NAMALWA (cell line): ENCODE results near the gene TOP2B.

ENCODE experiments used
- DNase-seq: peaks from one replicate; pipeline ENCODE4 v3.0.0-alpha.2; 2015; ENCODE audit warnings: low spot score

The TOP2B gene, protein sequence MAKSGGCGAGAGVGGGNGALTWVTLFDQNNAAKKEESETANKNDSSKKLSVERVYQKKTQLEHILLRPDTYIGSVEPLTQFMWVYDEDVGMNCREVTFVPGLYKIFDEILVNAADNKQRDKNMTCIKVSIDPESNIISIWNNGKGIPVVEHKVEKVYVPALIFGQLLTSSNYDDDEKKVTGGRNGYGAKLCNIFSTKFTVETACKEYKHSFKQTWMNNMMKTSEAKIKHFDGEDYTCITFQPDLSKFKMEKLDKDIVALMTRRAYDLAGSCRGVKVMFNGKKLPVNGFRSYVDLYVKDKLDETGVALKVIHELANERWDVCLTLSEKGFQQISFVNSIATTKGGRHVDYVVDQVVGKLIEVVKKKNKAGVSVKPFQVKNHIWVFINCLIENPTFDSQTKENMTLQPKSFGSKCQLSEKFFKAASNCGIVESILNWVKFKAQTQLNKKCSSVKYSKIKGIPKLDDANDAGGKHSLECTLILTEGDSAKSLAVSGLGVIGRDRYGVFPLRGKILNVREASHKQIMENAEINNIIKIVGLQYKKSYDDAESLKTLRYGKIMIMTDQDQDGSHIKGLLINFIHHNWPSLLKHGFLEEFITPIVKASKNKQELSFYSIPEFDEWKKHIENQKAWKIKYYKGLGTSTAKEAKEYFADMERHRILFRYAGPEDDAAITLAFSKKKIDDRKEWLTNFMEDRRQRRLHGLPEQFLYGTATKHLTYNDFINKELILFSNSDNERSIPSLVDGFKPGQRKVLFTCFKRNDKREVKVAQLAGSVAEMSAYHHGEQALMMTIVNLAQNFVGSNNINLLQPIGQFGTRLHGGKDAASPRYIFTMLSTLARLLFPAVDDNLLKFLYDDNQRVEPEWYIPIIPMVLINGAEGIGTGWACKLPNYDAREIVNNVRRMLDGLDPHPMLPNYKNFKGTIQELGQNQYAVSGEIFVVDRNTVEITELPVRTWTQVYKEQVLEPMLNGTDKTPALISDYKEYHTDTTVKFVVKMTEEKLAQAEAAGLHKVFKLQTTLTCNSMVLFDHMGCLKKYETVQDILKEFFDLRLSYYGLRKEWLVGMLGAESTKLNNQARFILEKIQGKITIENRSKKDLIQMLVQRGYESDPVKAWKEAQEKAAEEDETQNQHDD (N-terminal part only)

DNA sequence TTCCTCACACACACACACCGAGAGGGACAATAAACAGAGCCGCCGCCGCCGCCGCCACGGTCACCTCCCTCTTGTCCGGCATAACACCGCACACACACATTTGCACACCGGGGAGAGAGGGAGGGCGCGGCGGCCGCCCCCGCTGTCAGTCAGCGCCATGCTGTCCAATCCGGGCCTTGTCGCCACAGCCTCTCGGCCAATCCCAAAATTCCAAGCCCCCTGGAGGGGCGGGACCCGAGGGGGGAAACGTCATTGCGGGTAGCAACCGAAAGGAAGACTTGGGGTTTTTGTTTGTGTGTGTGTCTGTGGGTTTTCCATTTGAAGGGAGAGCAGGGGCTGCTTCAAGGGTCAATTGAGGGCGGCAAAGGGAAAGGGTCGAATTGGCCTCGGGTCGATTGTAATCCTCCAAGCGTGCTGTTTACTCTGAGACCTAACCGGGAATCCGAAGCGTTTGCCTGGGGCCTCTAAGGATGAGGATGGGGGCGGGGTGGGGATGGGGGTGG lies at the start of gene TOP2B:
Gene TOP2B, minus strand, starts transcription at position 96 of the 503 bp plus-strand sequence. CDS start 610 bp downstream, outside the sequence.
- peak; percentile 99 for DNase-seq

DNA sequence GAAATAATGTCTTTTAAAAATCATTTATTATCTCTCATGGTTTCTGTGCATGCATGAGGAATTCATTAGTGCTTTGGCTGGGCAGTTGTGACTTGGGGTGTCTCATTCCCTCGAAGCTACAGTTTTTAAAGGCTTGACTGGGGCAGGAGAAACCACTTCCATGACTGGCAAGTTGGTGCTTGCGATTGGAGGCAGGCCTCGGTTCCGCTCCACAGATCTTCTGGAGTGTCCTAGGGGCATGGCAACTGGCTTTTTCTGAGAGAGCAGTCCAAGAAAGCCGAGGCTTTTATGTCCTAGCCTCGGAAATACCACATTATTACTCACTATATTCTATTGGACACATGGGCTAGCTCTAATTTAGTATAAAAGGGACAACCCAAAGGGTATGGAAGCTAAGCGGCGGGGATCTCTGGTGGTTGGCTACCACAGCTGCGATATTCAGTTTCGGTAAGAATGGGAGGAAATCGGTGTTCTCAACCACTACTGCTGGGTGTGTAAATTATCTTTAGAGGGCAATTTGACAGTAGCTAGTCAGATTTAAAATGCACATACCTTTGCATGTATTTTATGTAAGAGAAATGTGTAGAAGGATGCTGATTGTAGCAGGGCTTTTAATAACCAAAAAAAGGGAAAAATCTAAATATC lies 48.8 kb upstream of the TOP2B start:
- DNase-seq = no peak

DNA sequence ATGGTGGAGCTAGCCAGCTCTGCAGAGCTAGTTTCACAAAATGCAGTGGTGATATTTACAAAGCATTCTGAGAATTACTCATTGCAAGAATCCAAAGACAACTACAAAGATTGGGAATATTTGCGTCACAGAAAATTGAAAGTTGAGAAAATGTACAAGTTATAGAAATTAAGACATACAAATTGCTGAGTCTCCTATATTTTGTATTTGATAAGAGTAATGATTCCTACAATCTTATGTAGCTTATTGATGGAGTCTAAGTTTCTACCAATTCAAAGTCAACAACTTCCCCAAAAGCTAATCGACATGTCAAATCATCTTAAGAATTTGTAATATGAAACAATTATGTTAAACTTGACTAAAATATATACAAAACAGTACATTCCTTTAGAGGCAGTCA lies 46.4 kb upstream of the TOP2B start:
- no peak for DNase-seq

DNA sequence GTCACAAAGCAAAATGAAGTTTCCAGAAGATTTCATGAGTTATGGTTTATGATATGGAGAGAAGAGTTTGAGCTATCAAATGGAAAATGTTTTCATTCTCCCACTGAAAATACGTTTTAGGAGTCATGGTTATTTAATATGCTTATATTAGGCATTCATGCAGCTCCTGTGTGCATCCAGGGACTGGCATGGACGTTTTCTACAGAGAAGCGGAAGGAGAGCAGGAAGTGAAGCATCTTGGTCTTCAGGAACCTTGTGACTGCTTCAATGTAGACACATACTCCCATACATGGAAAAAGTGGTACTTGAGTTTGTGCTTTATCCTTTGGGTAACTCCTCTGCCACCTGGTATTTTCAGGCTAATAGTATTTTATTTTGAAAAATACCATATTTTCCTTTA lies 43.3 kb upstream of the TOP2B start:
- DNase-seq = no peak

DNA sequence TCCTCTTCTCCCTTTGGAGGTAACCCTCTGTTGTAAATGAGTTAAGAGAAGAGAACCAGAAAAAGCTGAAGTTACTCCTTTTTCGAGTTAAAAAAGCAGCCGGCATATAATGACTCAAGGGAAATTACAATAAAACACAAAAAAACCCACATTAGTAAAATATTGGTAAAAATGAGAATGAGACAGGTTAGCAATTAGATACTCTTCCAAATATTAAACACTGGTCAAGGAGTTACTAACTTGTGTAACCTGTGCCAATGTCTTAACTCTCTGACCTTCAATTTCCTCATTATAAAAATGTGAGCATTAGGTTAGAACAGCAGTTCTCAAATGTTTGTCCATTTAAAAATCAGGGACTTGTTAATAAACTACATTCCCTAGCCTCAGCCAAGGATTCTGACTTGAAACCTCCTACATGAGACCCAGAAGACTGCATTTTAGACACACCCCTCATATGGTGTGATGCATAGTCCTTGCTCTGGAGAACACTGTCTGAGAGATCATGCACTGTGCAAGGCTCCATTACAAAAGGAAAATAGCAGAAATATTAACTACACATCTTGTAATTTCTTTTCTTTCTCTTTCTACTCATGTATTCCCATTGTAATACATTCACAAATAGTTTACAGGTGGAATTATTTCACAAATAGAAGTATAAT lies 42.7 kb upstream of the TOP2B start:
- no peak for DNase-seq

DNA sequence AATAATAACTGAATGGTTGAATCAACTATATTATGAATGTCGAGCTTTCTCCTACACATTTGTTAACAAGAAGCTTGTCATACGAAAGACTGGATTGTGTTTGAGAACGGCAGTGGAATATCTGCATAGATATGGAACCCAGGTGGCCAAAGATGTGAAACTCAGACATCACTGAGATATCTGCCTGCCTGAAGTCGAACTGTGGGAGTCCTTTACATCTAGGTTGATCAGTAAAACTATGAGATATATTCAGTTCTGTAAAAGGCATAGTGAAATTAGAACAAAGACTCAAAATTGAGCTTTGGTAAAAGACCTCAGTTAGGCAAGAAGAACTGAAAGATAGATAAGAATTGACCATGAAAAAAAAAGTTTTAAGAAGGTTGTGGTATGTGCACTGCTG lies 41.5 kb upstream of the TOP2B start:
- no peak for DNase-seq

DNA sequence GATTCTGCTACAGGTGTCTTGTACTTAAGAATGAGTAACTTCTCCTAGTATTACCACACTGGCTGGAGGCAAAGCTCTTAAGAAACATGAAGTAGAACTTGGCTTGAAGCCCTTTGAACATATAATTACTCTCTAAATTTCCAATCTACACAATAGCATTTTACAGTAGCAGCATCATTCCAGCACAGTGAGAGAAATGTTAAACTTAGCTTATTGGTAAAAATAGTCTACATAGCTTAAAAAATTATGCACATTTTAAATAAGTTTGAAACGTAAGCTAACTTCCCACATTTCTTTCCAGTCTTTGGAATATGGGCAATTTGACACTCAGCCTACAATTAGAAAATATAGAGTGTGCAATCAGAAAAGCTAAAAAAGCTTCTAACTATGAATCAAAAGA lies 32.8 kb upstream of the TOP2B start:
- no peak for DNase-seq

DNA sequence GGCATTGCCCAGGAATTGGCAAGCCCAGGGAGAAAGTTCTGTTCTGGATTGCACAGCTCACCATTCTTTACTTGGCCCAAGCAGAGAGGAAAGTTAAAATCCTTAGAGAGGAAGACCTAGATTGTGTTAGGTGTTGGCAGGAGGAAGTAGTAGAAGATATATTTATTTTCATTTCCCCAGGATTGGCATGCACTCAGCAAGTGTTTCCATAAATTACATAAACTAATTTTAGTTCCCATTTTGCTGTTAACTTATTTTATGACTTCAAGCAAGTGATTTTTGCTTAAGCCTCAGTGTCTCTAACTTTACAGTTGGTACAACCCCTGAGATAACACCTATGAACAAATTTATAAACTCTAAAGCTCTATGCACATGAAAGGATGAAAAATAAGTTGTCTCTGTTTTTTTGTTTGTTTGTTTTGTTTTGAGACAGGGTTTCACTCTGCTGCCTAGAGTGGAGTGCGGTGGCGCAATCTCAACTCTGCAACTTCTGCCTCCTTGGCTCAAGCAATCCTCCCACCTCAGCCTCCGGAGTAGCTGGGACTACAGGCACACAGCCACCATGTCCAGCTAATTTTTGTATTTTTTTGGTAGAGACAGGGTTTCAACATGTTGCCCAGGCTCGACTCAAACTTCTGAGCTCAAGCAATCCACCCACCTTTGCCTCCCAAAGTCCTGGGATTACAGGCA lies 31.2 kb upstream of the TOP2B start:
- no peak for DNase-seq

DNA sequence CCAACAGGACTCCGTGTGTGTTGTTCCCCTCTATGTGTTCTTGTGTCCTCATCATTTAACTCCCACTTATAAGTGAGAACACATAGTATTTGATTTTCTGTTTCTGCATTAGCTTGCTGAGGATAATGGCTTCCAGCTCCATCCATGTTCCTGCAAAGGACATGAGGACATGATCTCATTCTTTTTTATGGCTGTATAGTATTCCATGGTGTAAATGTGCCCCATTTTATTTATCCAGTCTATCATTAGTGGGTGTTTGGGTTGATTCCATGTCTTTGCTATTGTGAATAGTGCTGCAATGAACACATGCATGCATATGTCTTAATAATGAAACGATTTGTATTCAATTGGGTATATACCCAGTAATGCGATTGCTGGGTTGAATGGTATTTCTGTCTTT lies 28.5 kb upstream of the TOP2B start:
- no peak for DNase-seq

DNA sequence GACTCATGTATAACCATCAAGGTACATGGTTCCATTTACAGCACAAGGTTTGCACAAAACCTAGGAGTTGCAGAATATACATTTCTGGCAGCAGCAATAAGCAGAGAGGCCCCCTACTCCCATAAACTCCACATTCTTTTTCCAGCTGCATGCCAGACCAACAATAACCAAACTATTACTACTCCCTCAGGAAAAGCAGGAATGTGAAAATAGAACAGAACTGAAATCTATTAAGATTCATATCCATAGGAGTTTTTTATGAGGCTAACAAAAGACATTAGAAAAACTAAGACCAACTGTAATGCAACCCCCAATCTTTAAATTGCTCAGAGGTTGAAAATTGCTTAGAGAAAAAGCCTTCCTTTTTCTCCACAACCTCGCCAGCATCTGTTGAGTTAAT lies 27.6 kb upstream of the TOP2B start:
- DNase-seq = no peak

DNA sequence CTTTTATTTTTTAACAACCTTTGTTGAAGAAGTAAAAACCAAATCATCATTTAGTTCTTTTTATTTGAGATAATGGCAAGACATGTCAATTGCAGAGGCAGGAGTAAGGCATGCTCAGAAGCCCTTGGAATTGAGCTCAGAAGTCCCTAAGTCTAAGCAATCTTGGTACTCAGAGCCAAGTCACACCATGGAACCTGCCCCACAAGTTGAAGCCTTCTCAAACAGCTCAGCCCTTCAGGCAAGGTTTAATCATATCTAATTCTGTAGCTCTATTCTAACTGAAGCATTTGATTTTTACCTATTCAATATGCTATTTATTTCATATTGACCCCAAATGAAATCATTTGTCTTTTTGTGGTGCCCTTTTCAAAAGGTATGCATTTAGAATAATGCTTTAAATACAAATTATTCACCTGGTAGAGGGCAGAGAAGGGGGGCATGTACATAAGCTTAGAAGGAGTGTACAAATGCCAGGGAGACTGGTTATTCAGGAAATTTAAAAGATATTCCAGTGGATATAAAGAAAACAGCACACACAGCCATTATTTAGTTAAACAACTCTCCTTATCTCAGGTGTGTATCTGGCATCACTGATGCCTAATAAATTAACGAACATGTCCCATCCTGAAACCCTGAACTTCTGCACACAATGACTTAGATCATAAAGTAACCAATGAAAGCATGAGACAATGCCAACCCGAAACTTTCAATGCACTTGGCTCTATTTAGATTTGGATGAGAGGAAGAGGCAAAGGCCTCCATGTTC lies 26.2 kb upstream of the TOP2B start:
- DNase-seq = no peak

DNA sequence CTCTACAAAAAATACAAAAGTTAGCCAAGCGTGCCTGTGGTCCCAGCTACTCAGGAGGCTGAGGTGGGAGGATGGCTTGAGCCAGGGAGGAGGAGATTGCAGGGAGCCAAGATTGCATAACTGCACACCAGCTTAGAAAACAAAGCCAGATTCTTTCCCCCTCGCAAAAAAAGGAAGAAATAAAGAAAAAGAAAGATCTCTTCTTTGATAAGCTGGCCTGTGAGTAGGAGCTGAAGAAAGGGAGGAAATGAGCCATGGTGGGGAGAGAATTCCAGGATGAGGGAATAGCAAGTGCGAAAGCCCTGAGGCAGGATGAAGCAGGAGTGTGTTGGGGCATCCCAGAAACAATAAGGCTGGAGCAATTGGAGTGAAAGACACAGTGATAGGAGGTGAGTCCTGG lies 24.5 kb upstream of the TOP2B start:
- no peak for DNase-seq

DNA sequence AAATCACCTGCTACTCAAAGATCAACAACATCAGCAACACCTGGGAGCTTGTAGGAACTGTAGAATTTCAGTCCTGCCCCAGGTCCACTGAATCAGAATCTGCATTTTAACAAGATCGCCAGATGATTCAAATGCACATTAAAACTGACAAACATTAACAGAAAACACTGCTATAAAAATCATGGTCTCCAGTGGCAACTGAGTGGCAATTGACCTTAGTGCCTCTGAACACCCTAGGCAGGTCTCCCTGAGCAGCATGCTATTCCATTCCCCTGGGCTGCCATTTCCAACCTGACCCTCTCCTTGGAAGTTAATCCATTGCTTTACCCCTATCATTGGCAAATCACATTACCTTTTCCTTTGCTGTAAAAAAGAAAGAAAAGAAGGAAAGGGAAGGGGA lies 23.0 kb upstream of the TOP2B start:
- no peak for DNase-seq

DNA sequence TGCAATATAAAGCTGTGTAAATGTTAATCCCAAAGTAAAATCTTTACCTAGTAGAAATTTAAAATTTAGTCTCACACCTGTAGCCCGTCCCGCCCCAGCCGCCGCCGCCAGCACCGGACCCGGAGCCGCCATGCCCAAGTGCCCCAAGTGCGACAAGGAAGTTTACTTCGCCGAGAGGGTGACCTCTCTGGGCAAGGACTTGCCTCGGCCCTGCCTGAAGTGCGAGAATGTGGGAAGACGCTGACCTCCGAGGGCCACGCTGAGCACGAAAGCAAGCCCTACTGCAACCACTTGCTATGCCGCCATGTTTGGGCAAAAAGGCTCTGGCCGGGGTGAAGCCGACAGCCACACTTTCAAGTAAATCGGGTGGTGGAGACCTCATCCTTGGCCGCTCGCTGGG lies 22.1 kb upstream of the TOP2B start:
- DNase-seq = no peak

DNA sequence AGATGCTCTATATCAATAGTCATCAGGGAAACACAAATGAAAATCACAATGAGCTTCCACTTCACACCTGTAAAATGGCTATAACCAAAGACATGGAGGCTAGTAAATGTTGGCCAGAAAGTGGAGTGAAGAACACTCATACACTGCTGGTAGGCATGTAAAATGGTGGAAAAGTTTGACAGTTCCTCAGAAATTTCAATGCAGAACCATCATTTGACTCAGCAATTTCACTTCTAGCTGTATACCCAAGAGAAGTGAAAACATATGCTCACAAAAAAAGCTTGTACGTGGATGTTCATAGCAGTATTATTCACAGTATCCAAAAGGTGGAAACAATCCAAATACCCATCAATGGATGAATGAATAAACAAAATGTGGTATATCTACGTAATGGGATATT lies 19.2 kb upstream of the TOP2B start:
- no peak for DNase-seq

DNA sequence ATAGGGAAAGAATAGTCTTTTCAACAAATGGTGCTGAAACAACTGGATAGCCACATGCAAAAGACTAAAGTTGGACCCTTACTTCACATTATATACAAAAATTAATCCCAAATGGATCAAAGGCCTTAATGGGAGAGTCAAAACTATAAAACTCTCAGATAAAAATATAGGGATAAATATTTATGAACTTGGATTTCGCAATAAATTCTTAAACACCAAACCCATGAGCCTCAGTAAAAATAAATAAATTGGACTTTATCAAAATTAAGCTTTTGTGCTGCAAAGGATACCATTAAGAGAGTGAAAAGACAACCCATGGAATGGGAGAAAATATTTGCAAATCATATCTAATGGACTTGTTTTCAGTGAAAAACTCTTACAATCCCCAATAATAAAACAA lies 18.7 kb upstream of the TOP2B start:
- no peak for DNase-seq

DNA sequence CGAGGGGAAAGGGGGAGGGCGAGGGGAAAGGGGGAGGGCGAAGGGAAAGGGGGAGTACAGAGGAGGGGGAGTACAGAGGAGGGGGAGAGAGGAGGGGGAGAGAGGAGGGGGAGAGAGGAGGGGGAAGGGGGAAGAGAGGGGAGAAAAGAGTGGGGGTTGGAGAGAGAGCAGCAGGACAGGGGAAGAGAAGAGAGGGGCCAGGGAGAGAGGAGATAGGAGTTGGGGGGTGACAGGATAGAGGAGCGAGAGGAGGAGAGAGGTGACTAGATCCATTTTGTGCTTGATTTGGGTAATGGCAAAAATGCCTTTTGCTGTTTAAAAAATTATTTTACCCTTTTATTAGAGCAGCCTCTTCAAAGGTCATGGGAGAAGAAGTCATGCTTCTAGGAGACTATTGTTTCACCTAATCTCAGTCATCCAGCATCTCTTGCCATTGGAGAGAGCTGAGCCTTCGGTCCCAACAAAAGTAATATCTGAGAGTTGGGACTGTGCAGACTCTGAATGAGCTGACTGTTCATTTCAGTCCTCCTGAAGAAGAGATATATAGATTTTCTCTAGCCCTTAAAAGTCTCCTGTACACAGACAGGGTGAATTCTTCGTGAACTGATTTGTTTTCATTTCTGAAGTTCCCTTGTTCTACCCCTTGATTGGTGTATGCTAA lies 15.1 kb upstream of the TOP2B start:
- DNase-seq = no peak

DNA sequence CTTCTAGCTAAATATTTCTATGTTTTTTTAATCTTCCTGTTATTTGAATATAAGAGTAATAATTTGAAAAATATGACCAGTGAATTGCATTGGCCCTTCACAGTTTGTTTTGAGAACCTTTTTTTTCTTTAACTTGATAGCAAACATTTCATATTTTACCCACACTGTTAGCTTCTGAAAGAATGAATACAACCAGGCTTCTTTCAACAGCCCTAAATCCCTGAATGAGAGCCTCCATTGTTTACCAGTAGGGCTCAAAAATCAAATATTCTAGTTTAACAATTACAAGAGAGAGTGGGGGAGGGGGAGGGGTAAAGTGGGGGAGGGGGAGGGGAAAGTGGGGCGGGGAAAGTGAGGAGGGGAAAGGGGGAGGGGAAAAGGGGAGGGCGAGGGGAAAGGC lies 14.5 kb upstream of the TOP2B start:
- no peak for DNase-seq

DNA sequence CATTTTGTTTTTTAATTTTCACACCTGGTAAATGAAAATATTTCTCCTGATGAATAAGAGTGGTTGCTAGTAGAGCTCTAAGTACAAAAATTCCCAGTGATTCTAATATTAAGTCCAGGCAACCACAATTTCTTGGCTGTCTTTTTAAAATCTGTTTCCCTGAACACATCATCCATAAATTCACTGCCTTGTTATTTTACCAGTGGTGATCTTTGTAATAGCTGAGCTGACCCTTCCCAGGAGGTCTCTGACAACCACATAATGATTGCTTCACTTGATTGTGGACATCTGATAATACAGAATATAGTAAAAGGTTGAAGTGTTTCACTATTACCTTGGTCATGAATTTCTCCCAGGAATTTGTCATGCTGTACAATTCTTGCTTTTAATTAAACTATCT lies 13.9 kb upstream of the TOP2B start:
- no peak for DNase-seq

DNA sequence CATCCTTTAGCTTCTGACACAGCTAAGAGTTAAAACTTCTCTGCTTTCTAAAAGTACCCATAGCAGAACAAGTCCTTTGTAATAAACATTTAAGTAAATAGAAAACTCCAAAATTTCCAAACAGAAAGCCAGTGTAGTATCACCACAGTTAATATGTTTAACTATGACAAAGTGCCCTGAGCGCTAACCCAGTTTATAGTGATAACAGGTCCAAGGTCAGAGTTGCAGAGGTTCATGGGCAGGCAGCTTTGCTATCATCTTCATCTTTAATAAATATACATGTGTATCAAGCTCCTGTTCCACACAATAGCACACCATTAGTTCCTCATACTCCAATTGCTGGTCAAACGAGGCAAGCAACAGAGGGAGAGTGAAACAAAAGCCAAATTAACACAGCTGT lies 12.4 kb upstream of the TOP2B start:
- DNase-seq = no peak
